GM19397 (cell line): ENCODE results near the gene MTF1.

Experiments used
- ATAC-seq: cut with Tn5 transposase; IDR thresholded peaks from one replicate; pipeline ENCODE4 v1.9.1; 2021; ENCODE audit warnings: mild to moderate bottlenecking, moderate library complexity; ENCODE audit not compliant: unreplicated experiment

The MTF1 gene

DNA sequence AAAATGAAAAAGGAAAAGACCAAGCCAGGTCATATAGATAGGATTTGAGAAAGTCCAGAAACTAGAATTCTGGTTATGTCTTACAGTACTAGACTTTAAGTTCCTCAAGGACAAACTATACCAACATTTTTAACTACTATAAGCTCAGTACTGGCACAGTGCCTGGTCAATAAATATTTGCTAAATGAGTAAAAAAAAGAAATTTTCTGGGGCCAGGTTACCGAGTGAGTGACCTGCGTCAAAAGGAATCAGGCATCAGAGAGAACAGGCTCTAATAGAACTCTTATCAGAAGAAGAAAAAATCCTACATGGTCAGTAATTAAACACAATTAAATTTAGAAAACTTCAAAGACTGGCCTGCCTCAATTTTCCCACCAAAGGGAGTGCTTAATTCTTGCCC is 27.6 kb downstream of the MTF1 start:
- no peak for ATAC-seq

DNA sequence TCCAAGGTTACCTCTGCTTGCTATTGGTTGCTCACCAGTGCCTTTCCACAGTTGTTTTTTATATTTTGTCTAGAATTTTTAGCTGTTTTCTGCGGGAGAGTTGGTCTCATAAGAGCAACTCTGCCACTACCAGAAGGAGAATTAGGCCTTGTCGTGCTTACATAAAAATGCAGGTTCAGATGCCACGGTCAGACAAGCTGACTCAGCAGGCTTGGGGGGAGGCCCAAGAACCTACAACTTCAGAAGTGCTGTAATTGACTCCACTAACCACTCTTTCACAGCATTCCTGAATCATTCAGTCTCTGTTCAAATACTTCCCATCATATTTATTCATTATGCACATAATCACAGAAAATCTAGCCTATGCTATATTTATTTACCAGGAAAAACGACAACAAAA is 28.3 kb downstream of the MTF1 start:
- no peak for ATAC-seq

DNA sequence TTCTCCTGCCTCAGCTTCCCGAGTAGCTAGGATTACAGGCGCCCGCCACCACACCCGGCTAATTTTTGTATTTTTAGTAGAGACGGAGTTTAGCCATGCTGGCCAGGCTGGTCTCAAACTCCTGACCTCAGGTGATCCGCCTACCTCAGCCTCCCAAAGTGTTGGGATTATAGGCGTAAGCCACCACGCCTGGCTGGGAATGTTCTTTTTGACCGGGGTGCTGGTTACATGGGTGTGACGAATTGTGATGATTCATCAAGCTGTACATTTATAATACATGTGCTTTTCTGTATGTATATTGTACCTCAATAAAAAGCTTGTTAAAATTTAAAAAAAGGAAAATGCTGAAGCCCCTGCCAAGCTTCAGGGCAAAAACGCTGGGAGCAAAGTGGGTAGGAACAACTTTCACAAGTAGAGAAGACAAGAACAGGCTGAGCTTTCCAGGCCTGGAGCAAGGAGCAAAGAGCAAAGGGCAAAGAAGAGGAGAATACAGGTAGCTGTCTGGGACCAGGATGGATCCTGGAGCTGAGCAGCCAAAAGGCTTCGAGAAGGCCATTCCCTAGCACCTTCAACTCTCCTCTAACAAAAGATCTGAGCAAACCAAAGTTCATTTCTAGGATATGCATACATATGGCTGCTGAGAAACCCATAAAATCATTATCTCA is 30.9 kb downstream of the MTF1 start:
- ATAC-seq = no peak

DNA sequence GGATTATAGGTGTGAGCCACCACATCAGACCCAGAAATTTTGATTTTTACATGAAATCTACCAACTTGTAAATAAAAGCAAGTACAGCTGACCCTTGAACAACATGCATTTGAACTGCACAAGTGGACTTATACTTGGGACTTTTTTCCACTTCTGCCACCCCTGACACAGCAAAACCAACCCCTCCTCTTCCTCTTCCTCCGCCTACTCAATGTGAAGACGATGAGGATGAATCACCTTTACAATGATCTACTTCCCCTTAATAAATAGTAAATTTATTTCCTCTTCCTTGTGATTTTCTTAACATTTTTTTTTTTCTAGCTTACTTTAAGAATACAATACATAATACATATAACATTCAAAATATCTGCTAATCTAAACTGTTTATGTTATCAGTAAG is 33.9 kb downstream of the MTF1 start:
- no peak for ATAC-seq

DNA sequence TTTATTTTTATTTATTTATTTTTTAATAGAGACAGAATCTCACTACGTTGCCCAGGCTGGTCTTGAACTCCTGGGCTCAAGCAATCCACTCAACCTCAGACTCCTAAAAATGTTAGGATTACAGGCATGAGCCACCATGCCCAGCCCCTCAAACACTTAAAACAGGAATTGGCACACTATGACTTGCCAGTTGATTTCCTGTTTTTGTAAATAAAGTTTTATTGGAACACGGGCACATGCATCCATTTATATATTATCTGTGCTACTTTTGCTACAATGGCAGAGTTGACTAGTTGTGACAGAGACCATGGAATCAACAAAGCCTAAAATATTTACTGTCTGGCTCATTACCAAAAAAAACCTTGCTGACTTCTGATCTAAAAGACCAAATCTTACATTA is 35.4 kb downstream of the MTF1 start:
- no peak for ATAC-seq

DNA sequence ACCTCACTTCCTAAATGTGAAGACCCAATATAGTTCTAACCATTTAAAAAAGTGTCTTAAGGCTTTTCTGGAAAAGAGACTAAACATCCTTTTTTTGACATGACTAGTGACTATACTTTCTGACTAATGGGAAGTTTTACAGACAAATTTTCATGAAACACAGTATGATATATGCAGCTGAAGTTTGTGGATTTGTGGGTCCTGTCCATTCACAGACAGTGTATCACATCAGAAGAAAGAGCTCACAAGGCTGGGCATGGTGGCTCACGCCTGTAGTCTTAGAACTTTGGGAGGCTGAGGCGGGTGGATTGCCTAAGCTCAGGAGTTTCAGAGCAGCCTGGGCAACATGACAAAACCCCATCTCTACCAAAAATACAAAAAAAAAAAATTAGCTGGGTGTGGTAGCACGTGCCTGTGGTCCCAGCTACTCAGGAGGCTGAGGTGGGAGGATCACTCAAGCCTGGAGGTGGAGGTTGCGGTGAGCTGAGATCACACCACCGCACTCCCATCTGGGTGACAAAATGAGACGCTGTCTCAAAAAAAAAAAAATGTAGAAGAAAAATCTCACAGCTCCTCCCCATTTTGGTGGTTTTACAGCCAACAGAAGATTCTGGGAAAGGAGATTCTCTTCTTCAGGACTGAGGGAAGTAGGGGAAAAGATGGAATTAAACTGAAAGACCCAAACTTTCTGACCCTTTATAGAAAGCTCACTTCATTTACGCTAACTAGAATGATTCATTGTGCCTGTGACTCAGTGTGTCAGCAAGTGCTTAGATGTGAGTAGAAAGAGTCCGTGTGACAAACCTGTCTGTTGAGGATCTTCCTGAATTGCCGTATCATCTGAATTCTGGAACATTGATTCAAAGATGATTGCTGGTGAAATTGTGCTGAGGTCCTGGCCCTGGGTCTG is 36.2 kb downstream of the MTF1 start:
- ATAC-seq = no peak

DNA sequence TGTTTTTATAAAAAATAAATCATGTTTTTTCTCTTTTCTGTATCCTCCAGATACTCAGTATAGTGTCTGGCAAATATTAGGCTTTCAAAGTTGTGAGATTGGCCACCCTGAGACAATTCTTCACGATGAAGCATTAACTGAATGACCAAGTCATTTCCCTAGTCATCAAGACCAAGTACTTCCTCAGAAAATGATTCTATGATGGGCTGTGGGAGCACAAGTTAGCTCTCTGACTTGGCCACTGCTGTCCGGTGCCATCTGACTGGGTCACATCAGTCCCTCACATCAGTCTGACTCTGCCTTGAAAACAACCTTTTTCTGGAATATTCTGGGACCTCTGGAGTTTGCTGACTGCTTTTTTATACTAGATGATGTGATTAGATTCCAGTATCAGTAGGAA is 37.9 kb downstream of the MTF1 start:
- ATAC-seq = no peak

DNA sequence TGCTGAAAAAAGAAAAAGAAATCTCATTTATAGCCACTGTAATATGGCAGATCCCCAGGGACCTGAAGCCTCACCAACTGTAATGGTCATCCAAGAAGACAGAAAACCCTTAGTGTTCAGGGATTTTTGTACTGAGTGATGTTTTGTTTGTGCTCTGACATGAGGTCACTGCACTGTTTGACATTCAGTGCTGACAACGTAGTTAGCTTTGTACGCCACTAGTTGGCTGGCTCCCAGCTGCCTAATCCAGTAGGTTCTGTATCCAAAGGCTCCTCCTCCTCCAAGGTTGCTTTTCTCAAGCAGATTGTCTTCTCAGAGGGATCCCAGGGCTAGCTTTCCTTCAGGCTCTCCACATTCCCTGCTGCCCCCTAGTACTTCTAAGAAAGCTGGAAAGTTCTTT is 41.9 kb downstream of the MTF1 start:
- ATAC-seq = no peak

DNA sequence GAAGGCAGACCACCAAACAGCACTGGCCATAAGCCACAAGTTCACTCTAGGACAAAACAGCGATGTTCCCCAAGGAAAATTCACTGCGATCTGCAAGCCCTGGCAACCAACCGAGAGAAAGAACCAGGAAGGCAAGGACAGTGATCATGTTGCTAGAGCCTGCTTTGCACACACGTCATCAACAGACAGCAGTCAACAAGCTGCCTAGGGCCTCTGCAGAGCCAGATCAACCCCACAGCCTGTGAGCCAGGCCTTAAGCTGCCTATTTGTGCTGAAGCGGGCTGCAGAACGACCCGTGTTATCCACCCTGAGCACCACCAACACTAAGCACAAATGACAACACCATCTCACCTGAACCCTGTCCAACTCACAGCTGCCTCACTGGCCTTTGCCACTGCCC is 45.1 kb downstream of the MTF1 start:
- no peak for ATAC-seq

DNA sequence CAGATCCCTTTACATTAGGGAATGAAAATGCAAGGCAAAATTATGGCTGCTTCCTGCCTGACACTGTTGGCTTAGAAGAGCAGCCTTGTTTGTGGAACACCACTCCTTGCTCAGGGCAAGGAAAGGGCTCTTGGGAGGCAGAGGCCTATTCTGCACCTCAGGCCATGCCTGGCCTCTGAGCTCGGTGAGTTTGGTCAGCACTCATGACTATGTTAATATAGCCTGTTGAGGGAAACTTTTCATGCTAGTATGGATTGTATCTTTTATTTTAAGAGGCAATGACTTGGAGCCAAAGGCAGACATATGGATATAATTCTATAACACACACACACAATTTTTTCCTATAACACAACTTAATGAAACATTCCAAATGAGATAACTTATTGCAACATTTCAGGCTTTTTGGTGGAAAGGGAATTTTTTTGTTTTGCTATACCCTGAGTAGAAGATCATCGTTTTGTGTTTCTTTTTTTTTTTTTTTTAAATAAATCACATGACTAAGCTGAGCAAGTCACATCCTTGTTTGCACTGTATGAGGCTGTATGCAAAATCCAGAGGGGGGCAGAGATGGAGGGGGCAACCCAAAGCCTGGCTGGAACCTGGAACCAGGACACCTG is 45.8 kb downstream of the MTF1 start:
- no peak for ATAC-seq

DNA sequence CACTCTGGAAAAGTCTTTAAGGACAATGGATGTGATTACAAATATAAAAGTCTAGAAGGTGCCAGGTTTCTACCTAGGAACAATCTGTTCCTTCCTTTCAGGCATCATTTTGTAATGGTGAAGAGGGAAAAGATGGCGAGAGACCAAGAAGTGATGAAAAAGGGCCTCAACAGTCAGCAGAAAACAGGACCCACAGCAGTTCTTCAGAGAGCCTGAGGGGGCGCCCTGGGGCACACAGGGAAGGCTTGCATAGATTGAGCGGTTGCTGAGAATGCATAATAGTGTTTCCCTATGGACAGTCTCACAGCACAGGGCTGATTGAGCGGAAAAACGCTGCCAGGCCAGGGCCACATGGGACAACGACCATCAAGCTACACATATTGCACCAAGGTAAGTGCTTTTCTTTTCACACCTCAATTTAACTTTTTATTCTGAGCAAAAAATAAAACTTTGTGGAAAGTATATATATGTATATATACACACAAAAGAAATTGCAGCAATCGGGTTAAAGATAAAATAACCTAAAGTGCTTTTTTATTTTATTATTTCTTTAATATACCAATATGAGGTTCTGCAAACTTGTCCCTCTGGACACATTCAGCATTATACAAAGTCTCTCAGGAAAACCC is 48.3 kb downstream of the MTF1 start:
- no peak for ATAC-seq

DNA sequence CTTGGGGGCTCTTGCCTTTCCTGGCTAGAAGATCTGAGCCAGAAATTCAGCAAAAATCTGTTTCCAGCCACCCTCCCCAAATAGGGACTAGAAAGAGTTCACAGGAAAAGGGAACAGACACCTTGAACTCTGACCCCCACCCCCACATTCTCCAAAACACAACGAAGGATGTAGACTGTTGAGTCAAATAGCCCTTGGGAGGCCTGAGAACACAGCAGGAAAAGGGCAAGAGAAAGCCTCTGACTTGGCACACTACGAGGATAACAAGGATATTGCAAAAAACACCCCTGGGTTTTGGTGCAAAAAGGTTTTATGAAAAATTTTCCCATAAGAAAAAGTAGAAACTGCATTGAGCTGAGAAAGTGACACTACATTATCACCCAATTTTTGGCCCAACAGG is 49.5 kb downstream of the MTF1 start:
- no peak for ATAC-seq

DNA sequence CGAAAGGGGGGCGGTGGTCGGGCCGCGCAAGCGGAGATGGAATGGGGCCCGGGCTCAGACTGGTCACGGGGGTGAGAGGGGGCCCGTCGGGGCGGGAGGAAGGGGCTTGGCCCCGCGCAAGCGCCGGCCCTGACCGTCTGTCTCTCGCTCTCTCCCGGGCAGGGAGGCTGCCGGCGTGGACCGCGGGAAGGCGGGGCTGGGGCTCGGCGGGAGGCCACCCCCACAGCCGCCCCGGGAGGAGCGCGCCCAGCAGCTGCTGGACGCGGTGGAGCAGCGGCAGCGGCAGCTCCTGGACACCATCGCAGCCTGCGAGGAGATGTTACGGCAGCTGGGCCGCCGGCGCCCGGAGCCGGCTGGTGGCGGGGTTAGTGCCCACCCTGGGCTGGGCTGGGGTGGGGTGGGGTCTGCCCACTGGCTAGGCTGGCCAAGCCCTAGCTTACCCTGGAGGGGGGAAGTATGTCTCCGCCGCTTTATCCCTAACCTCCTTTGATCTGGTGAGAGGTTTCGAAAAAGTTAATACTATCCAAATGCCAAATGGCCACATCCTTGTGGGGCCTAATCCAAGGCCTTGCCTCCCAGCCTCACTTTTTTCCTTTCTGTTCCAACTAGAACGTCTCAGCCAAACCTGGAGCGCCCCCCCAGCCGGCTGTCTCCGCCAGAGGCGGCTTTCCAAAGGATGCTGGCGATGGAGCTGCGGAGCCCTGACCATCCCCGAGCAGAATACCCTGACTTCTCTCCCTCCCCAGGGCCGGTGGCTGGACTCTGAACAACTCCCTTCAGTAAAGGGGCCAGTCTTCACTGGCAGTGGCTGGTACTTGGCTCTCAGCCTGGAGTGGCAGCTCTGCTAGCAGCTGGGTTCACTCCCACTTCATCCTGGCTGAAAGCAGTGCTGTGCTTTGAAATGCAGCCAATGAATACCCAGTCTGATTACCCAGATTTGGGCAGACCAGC is 50.7 kb downstream of the MTF1 start:
- peak; percentile 36 for ATAC-seq

DNA sequence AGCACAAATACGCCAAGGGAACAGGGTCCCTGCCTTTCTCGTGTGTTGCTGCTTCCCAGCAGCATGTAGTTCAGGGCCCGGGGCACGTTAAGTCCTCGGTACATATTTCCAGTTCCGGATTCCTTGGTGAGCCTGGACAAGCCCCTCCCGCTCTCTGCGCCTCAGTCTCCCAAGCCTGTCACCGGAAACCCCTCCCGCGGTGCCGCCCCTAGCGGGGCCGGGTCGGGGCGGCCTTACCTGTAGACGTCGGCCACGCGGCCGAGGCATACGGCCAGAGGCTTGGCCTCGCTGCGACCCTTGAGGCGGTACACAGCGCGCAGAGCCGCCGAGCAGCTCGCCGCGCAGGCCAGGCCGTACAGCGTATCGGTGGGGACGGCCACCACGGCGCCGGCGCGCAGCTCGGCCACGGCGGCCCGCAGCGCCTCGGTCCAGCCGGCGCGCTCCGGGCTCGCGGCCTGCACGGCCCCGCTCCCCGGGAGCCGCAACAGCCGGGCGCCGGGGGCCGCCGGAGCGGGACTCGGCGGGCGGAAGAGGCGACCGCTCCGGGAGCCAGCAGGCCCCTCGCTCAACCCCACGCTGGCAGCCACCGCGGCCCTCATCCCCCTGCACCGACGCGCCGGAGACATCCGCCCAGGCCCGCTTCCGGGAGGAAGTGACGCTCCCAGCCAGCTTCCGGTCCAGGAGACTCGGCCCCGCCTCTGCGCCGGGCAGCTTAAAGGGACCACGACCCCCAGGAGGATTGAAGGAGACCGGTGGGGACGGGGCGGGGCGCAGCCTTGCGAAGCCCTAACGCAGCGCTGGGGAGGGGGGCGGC is 51.6 kb downstream of the MTF1 start, which contains the start of the genes C1orf122 and YRDC:
C1orf122 (plus strand) TSS at position 236 of the 814 bp plus-strand sequence. CDS start 615 bp downstream, outside the sequence.
YRDC (minus strand) TSS at position 654 of the 814 bp plus-strand sequence; CDS start at position 626, 28 bp downstream.
- peak; percentile 92 for ATAC-seq

DNA sequence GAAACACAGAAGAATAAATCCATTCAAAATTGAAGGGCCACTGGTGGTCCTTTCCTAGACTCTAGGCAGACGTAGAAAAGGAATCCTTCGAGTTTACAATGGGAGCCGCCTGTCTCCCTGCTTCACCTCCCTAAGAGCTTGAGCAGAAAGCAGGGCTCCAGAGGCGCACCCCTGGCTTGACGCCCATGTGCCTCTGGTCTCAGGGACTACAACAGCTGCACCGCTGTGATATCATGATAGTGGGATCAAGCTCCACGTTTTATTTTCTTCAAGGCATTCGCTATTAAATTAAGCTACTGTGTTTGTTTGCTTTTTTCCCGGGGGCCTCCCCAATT is 52.2 kb downstream of the MTF1 start:
- ATAC-seq = no peak

DNA sequence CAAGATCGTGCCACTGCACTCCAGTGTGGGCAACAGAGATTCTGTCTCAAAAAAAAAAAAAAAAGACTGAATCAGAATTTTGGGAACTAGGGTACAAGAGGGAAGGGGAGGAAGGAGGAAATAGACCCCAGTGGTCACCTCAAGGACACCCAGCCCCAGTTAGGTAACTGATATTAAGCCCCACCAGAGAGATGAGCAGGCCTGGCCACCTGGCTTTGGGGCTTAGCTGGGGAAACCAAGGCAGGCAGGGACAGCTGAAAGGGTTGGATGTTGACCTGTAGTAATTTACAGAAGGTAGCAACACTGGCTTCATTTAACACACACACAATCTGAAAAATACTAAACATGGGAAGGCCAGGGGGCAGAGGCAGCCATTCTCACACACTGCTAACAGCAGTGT is 57.0 kb downstream of the MTF1 start:
- no peak for ATAC-seq

DNA sequence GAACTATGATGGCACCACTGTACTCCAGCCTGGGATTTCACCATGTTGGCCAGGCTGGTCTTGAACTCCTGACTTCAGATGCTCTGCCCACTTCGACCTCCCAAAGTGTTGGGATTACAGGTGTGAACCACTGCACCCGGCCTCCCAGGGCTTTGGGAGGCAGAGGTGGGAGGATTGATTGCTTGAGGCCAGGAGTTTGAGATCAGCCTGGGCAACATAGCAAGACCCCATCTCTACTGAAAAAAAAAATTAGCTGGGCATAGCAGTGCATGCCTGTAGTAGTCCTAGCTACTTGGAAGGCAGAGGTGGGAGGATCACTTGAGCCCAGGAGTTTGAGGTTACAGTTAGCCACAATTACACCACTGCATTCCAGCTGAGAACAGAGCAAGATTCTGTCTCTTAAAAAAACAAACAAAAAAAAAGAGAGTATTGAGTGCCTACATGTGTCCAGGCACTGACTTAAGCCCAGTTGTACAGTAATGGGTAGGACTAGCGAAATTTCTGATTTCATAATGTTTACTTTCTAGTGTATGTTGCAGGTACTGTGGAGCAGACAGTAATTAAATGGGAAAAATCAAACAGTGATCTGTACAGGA is 61.5 kb downstream of the MTF1 start:
- ATAC-seq = no peak

DNA sequence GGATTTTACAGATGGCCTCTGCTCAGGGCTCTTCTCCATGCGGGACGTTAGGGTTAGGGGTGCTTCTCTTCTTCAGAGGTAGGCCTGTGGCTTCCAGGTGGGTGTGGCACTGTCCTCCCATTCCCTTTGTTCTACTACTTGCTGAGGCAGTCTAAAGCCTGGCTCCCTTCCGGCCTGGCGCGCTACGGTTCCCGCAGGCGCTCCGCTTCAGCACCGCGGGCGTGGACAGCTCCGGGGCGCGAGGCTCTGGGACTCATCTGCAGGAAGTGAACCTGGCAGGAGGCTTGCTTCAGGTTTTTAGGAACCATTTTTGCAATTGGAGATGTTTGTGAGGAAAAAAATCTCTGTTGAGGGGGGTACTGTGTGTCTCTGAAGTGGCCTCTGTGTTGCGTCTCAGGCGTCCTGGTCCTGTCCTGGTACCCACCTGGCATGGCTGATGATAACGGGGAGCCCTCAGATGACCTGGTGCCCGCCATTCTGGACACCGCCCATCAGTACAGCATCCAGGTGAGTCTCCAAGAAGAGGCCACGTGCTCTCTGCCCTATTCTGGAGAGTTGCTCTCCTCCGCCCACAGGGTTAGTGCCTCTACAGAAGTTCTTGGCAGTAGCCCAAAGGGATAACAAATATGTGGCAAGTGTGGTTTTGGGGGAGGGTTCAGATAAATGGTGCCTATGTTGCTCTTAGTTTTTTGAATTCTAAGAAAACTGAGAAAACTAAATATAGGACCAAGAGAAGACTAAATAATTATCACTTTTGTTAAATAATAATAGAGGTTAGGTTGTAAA is 63.9 kb downstream of the MTF1 start:
- no peak for ATAC-seq
